Chondrocyte (in vitro differentiated cells): ENCODE results near the gene PPP1R2C. TPM values are rescaled to one million over a fixed set of nuclear protein-coding genes. Genes with fewer than 3 reads are reported as not detected.

Source experiments
- DNase-seq: peaks from one replicate; pipeline ENCODE4 v3.0.0; 2021; ENCODE audit warnings: mixed read lengths, low spot score
- H3K27ac Mint-ChIP-seq: one replicate; pipeline ENCODE4 v1.8.0; 2021; ENCODE audit warnings: mild to moderate bottlenecking, moderate library complexity, mixed read lengths; ENCODE audit not compliant: unreplicated experiment
- H3K27me3 Mint-ChIP-seq: 2 replicates; pipeline ENCODE4 v1.8.0; 2021; ENCODE audit warnings: low read depth, mixed read lengths
- H3K36me3 Mint-ChIP-seq: 2 replicates; pipeline ENCODE4 v1.8.0; 2021; ENCODE audit warnings: low read depth, mixed read lengths
- H3K4me1 Mint-ChIP-seq: 2 replicates; pipeline ENCODE4 v1.8.0; 2021; ENCODE audit warnings: low read depth, mild to moderate bottlenecking, mixed read lengths
- H3K4me3 Mint-ChIP-seq: one replicate; pipeline ENCODE4 v1.8.0; 2021; ENCODE audit warnings: mild to moderate bottlenecking, moderate library complexity, mixed read lengths; ENCODE audit not compliant: unreplicated experiment
- H3K9me3 Mint-ChIP-seq: 2 replicates; pipeline ENCODE4 v1.8.0; 2021; ENCODE audit warnings: low read depth, mixed read lengths
- total RNA-seq: library from RNA; stranded (reverse); gene quantifications from 3 replicates; pipeline ENCODE4 v1.2.1, GENCODE V29; 2021
- TF ChIP-seq, protein P1 (sequence below): fragments of 200-600 bp; sonication (generic); IDR thresholded peaks from 2 replicates; pipeline ENCODE4 v1.5.0; 2021; ENCODE audit warnings: antibody characterized with exemption, mild to moderate bottlenecking, moderate library complexity

PPP1R2C gene
- total RNA-seq, 1 donor from 2014 or later = not detected

GRCh38 chrX:42818151-42818921 is 40.4 kb upstream of the PPP1R2C start:
- TF ChIP-seq, protein P1, sequence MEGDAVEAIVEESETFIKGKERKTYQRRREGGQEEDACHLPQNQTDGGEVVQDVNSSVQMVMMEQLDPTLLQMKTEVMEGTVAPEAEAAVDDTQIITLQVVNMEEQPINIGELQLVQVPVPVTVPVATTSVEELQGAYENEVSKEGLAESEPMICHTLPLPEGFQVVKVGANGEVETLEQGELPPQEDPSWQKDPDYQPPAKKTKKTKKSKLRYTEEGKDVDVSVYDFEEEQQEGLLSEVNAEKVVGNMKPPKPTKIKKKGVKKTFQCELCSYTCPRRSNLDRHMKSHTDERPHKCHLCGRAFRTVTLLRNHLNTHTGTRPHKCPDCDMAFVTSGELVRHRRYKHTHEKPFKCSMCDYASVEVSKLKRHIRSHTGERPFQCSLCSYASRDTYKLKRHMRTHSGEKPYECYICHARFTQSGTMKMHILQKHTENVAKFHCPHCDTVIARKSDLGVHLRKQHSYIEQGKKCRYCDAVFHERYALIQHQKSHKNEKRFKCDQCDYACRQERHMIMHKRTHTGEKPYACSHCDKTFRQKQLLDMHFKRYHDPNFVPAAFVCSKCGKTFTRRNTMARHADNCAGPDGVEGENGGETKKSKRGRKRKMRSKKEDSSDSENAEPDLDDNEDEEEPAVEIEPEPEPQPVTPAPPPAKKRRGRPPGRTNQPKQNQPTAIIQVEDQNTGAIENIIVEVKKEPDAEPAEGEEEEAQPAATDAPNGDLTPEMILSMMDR = no peak
- Mint-ChIP-seq H3K27ac (no peak overlapping the region), H3K36me3 (peaks cover 5% of the 10 kb centered on the region), H3K4me1 (no peaks in the 10 kb centered on the region), H3K4me3 (no peak overlapping the region), H3K27me3 (no peaks in the 10 kb centered on the region), H3K9me3 (peaks cover 36% of the 10 kb centered on the region)
- DNase-seq = no peak

- Mint-ChIP-seq H3K4me3 (no peak overlapping the region), H3K36me3 (peaks cover 3% of the 10 kb centered on the region), H3K27ac (no peak overlapping the region), H3K9me3 (peaks cover 37% of the 10 kb centered on the region), H3K27me3 (no peaks in the 10 kb centered on the region), H3K4me1 (no peaks in the 10 kb centered on the region)
- TF ChIP-seq, protein P1 = no peak
- DNase-seq = no peak
Observed at GRCh38 chrX:42809569-42809968, 31.6 kb upstream of the PPP1R2C start.

DNA sequence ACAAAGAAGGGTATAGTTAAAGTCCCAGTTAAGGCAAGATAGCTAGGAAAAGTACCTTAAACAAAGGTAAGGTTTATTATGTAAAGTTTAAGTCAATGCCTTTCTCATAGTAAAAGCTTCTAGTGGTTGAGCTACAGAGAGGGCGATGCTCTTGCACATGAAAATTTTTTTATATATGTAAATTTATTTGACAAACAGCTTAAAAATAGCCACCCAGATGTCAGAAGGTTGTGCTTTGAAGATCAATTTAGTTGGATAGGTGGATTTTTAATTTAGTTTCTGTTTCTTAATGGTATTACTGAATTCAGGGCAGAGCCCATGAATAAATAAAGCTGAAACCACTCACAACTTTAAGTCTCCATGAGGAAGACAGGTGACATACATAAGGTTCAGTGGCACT is 29.4 kb upstream of the PPP1R2C start:
- H3K4me3 Mint-ChIP-seq = no peak overlapping the region
- H3K4me1 Mint-ChIP-seq = peaks cover 13% of the 10 kb centered on the region

GRCh38 chrX:42804524-42804923 is 26.6 kb upstream of the PPP1R2C start:
- no peaks in the 10 kb centered on the region for H3K27me3 Mint-ChIP-seq
- peaks cover 16% of the 10 kb centered on the region for H3K4me1 Mint-ChIP-seq
- no peak overlapping the region for H3K27ac Mint-ChIP-seq
- TF ChIP-seq, protein P1 = no peak
- no peak overlapping the region for H3K4me3 Mint-ChIP-seq
- DNase-seq = no peak
- peaks cover 4% of the 10 kb centered on the region for H3K9me3 Mint-ChIP-seq
- no peaks in the 10 kb centered on the region for H3K36me3 Mint-ChIP-seq

More for the DNA sequence above, 29.4 kb upstream of the PPP1R2C start:
- Mint-ChIP-seq H3K36me3 (no peaks in the 10 kb centered on the region), H3K27me3 (no peaks in the 10 kb centered on the region), H3K27ac (no peak overlapping the region), H3K9me3 (peaks cover 19% of the 10 kb centered on the region)
- no peak for DNase-seq
- TF ChIP-seq, protein P1 = no peak

DNA sequence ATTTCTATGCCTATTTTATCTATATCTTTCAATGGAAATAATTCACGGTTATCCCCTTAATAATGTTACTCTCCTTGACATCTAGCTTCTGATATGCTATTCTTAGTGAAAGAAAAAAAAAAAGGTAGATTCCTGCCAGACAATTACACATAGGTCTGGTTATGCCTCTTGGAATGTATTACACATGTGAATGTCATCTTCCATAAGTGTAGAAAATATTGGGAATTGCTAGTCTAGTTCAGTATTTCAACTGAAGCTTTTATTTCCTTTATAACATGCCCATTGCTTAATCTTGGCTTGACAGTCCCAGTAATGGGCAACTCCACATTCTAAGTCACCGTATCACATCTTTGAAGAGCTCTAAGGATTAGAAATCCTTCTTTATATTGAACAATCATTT is 25.4 kb upstream of the PPP1R2C start:
- TF ChIP-seq, protein P1 = no peak
- H3K4me1 Mint-ChIP-seq = peaks cover 16% of the 10 kb centered on the region
- peak overlapping the region; percentile 34 for H3K27ac Mint-ChIP-seq
- peaks cover 6% of the 10 kb centered on the region for H3K9me3 Mint-ChIP-seq
- no peak for DNase-seq
- H3K36me3 Mint-ChIP-seq = no peaks in the 10 kb centered on the region
- H3K27me3 Mint-ChIP-seq = no peaks in the 10 kb centered on the region
- no peak overlapping the region for H3K4me3 Mint-ChIP-seq
